A549 (cell line): ENCODE measurements around the gene EDARADD. TPM values are rescaled to one million over a fixed set of nuclear protein-coding genes. Genes with fewer than 3 reads are reported as not detected.

Source experiments
- ATAC-seq, 2 experiments: fragments of 200-7000 bp in 1 of 2; fragments of >200 bp in 1 of 2; cut with Nextera tagmentation in 1 of 2; cut with Tn5 transposase in 1 of 2; 3 replicates each; pipeline versions ENCODE4 v1.8.0 to v1.9.1; 2018 to 2020; ENCODE audit warnings: mild to moderate bottlenecking in 1 of 2, moderate library complexity in 1 of 2
- CTCF ChIA-PET: fragments of 300-600 bp; sonication (Branson Sonifier 250); formaldehyde crosslinking; extraction: SDS; loops from one replicate; lab custom pipeline; 2021; ENCODE audit warnings: antibody characterized with exemption, inconsistent platforms; lab: Yijun Ruan, JAX
- POLR2A ChIA-PET: fragments of 350-600 bp; formaldehyde crosslinking; extraction: SDS; loops from one replicate; lab custom pipeline; 2021; ENCODE audit warnings: antibody characterized with exemption, inconsistent platforms; lab: Yijun Ruan, JAX
- DNase-seq, 2 experiments: peaks; one replicate each; pipeline versions ENCODE4 v3.0.0 to v3.0.0-alpha.2; 2011 to 2016; ENCODE audit warnings: low read depth in 1 of 2, low spot score in 1 of 2
- FAIRE-seq: peaks from 2 replicates; lab custom pipeline; 2011; peaks lifted over from hg19 to GRCh38; lab: Jason Lieb, UNC
- H3K27ac ChIP-seq, 2 experiments: fragments of >200 bp; sonication (Bioruptor Twin); formaldehyde crosslinking; 3 replicates each; pipeline ENCODE4 v1.5.1; 2016 to 2017
- H3K4me1 ChIP-seq: fragments of >200 bp; sonication (Bioruptor Twin); formaldehyde crosslinking; 3 replicates; pipeline ENCODE4 v1.6.1; 2016
- H3K4me2 ChIP-seq: fragments of >200 bp; sonication (Bioruptor Twin); formaldehyde crosslinking; 3 replicates; pipeline ENCODE4 v1.6.1; 2016
- H3K4me3 ChIP-seq: fragments of >200 bp; sonication (Bioruptor Twin); formaldehyde crosslinking; 3 replicates; pipeline ENCODE4 v1.5.1; 2016
- H3K9me3 ChIP-seq: fragments of >200 bp; sonication (Bioruptor Twin); formaldehyde crosslinking; 3 replicates; pipeline ENCODE4 v1.6.1; 2016
- CBX8 ChIP-seq: fragments of 200-600 bp; sonication (generic); IDR thresholded peaks from 2 replicates; pipeline ENCODE4 v1.6.1; 2016
- EHMT2 ChIP-seq: fragments of 200-600 bp; sonication (generic); IDR thresholded peaks from 2 replicates; pipeline ENCODE4 v1.6.1; 2016; ENCODE audit warnings: antibody characterized with exemption, low read depth, mild to moderate bottlenecking, moderate library complexity
- EP300 ChIP-seq, 2 experiments: fragments of >200 bp; sonication (Bioruptor Twin); formaldehyde crosslinking; IDR thresholded peaks; 2 replicates in 1 of 2; 3 replicates in 1 of 2; pipeline ENCODE4 v1.6.1; 2016 to 2017
- FOXS1 ChIP-seq: fragments of 250-450 bp; sonication (Bioruptor Pico); IDR thresholded peaks from 2 replicates; pipeline ENCODE4 v1.5.0; 2020; ENCODE audit warnings: mild to moderate bottlenecking, moderate library complexity
- GATA3 ChIP-seq: IDR thresholded peaks from 2 replicates; pipeline ENCODE4 v1.6.1; 2012; ENCODE audit warnings: borderline replicate concordance
- JUN ChIP-seq, 2 experiments: fragments of >200 bp; sonication (Bioruptor Twin); formaldehyde crosslinking; IDR thresholded peaks; 2 replicates in 1 of 2; 3 replicates in 1 of 2; pipeline ENCODE4 v1.6.1; 2016 to 2017
- JUNB ChIP-seq: fragments of >200 bp; sonication (Bioruptor Twin); formaldehyde crosslinking; IDR thresholded peaks from 2 replicates; pipeline ENCODE4 v1.6.1; 2016
- MAZ ChIP-seq: fragments of 150-350 bp; IDR thresholded peaks from 2 replicates; pipeline ENCODE4 v1.6.1; 2014; ENCODE audit warnings: antibody characterized with exemption, low read depth, low read length, borderline replicate concordance
- NFE2L2 ChIP-seq: fragments of 150-350 bp; conservative IDR thresholded peaks from 2 replicates; pipeline ENCODE4 v1.6.1; 2014; ENCODE audit warnings: low read length
- NPAS2 ChIP-seq: fragments of 250-450 bp; sonication (Bioruptor Pico); IDR thresholded peaks from 2 replicates; pipeline ENCODE4 v1.8.0; 2022; ENCODE audit warnings: mild to moderate bottlenecking, moderate library complexity, borderline replicate concordance
- POLR2AphosphoS2 ChIP-seq: conservative IDR thresholded peaks from 2 replicates; pipeline ENCODE4 v1.6.1; 2012; ENCODE audit warnings: low read length, improper control_type of control experiment, inconsistent platforms
- RAD21 ChIP-seq, 2 experiments: fragments of >200 bp in 1 of 2; sonication (Bioruptor Twin) in 1 of 2; formaldehyde crosslinking in 1 of 2; IDR thresholded peaks in 1 of 2; conservative IDR thresholded peaks in 1 of 2; 2 replicates in 1 of 2; 3 replicates in 1 of 2; pipeline ENCODE4 v1.6.1; 2012 to 2018; ENCODE audit warnings: inconsistent platforms in 1 of 2
- RARB ChIP-seq: fragments of 250-450 bp; sonication (Bioruptor Pico); IDR thresholded peaks from 2 replicates; pipeline ENCODE4 v1.8.0; 2021; ENCODE audit warnings: mild to moderate bottlenecking, moderate library complexity
- RNF2 ChIP-seq: fragments of 200-600 bp; sonication (generic); IDR thresholded peaks from 2 replicates; pipeline ENCODE4 v1.6.1; 2016; ENCODE audit warnings: low read depth, mild to moderate bottlenecking, antibody characterized with exemption, moderate library complexity, borderline replicate concordance
- SMC3 ChIP-seq: fragments of >200 bp; sonication (Bioruptor Twin); formaldehyde crosslinking; IDR thresholded peaks from 3 replicates; pipeline ENCODE4 v1.6.1; 2018; ENCODE audit warnings: inconsistent platforms
- ZC3H11A ChIP-seq: fragments of 450-650 bp; IDR thresholded peaks from 2 replicates; pipeline ENCODE4 v1.6.1; 2014; ENCODE audit warnings: antibody characterized with exemption, mild to moderate bottlenecking
- ZFP36 ChIP-seq: fragments of 450-650 bp; IDR thresholded peaks from 2 replicates; pipeline ENCODE4 v1.6.1; 2014; ENCODE audit warnings: borderline replicate concordance; ENCODE audit not compliant: partially characterized antibody
- WGBS: methylation state at CpG from one replicate; pipeline ENCODE4 v1.1.6; 2017; ENCODE audit errors: missing lambda C conversion rate; 5-methylcytosine and 5-hydroxymethylcytosine counted together
- polyA plus RNA-seq, 4 experiments: library from polyadenylated mRNA; depleted of rRNA in 3 of 4; stranded (reverse); fragments of >200 nt; fragmentation: RNase III in 1 of 4; extraction: RNeasy Plus Mini Kit Qiagen cat#74134 plus additional on column Dnase treatment in 1 of 4; gene quantifications; 2 replicates in 3 of 4; 3 replicates in 1 of 4; pipeline ENCODE4 v1.2.3, GENCODE V29; 2011 to 2017
- TF ChIP-seq, protein P1 (sequence below): fragments of 250-450 bp; sonication (Bioruptor Pico); IDR thresholded peaks from 2 replicates; pipeline ENCODE4 v1.5.0; 2020; ENCODE audit warnings: low read depth, mild to moderate bottlenecking, moderate library complexity
- TF ChIP-seq, protein P2 (sequence below): fragments of >200 bp; sonication (Bioruptor Twin); formaldehyde crosslinking; IDR thresholded peaks from 2 replicates; pipeline ENCODE4 v1.6.1; 2016
- TF ChIP-seq, protein P3 (sequence below): fragments of 200-600 bp; sonication (generic); IDR thresholded peaks from 2 replicates; pipeline ENCODE4 v1.6.1; 2016; ENCODE audit warnings: antibody characterized with exemption, mild to moderate bottlenecking, moderate library complexity
- TF ChIP-seq, protein P4 (sequence below): fragments of >200 bp; sonication (Bioruptor Twin); formaldehyde crosslinking; IDR thresholded peaks from 3 replicates; pipeline ENCODE4 v1.5.1; 2016

Gene EDARADD
- polyA plus RNA-seq, 2 of the 4 experiments (the other 2 are of a cell fraction): 2.1 to 5.8 TPM

DNA sequence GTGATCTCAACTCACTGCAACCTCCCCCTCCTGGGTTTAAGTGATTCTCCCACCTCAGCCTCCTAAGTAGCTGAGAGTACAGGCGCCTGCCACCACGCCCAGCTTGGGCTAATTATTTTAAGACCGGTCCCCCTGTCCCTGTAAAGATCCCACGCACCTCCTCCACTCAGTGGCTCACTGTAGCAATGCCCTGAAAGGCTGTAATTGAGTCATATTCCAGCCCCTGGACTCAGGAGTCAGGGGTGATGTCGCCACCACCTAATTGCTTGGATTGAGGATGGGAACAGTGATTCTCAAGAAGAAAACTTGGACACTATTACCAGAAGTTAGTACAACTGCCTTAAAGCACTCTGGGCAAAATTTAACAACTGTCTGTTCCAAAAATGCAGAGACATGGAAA lies 3.1 kb upstream of the EDARADD start (continued):
- TF ChIP-seq FOXS1: no peak
- TF ChIP-seq NFE2L2: no peak
- TF ChIP-seq, protein P1, sequence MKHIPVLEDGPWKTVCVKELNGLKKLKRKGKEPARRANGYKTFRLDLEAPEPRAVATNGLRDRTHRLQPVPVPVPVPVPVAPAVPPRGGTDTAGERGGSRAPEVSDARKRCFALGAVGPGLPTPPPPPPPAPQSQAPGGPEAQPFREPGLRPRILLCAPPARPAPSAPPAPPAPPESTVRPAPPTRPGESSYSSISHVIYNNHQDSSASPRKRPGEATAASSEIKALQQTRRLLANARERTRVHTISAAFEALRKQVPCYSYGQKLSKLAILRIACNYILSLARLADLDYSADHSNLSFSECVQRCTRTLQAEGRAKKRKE (CRISPR knock-in tag): no peak
- no peak for TF ChIP-seq EP300 (IDR thresholded peaks at IDR 0.05)
- TF ChIP-seq GATA3: no peak
- no peak for TF ChIP-seq ZC3H11A
- no peak for TF ChIP-seq RAD21 (conservative IDR thresholded peaks at IDR 0.05 in 1 of 2, IDR thresholded peaks at IDR 0.05 in 1 of 2)

DNA sequence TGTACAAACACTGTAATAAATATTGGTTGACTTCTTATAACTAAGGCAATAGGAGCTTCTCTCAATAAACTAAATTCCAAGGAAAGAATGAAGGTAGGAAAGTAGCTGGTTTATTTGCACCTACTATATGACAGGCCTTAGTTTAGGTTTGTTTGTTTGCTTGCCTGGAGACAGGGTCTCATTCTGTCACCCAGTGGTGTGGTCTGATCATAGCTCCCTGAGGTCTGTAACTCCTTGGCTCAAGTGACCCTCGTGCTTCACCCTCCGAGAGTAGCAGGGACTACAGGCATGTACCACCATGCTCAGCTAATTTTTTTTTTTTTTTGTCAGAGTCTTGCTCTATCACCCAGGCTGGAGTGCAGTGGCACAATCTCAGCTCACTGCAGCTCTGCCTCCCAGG lies 1.9 kb upstream of the EDARADD start:
- POLR2A ChIA-PET: no interaction called here
- peaks cover 48% of the 10 kb centered on the region for H3K4me1 ChIP-seq
- TF ChIP-seq ZC3H11A (no peak), CBX8 (no peak), RARB (CRISPR knock-in tag) (no peak), ZFP36 (no peak), NPAS2 (CRISPR knock-in tag) (no peak), JUNB (no peak), RNF2 (no peak), POLR2AphosphoS2 (no peak), JUN (IDR thresholded peaks at IDR 0.05) (no peak), EHMT2 (no peak), MAZ (no peak), SMC3 (no peak)
- TF ChIP-seq, protein P2, sequence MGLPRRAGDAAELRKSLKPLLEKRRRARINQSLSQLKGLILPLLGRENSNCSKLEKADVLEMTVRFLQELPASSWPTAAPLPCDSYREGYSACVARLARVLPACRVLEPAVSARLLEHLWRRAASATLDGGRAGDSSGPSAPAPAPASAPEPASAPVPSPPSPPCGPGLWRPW: no peak
- TF ChIP-seq, protein P3, sequence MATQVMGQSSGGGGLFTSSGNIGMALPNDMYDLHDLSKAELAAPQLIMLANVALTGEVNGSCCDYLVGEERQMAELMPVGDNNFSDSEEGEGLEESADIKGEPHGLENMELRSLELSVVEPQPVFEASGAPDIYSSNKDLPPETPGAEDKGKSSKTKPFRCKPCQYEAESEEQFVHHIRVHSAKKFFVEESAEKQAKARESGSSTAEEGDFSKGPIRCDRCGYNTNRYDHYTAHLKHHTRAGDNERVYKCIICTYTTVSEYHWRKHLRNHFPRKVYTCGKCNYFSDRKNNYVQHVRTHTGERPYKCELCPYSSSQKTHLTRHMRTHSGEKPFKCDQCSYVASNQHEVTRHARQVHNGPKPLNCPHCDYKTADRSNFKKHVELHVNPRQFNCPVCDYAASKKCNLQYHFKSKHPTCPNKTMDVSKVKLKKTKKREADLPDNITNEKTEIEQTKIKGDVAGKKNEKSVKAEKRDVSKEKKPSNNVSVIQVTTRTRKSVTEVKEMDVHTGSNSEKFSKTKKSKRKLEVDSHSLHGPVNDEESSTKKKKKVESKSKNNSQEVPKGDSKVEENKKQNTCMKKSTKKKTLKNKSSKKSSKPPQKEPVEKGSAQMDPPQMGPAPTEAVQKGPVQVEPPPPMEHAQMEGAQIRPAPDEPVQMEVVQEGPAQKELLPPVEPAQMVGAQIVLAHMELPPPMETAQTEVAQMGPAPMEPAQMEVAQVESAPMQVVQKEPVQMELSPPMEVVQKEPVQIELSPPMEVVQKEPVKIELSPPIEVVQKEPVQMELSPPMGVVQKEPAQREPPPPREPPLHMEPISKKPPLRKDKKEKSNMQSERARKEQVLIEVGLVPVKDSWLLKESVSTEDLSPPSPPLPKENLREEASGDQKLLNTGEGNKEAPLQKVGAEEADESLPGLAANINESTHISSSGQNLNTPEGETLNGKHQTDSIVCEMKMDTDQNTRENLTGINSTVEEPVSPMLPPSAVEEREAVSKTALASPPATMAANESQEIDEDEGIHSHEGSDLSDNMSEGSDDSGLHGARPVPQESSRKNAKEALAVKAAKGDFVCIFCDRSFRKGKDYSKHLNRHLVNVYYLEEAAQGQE: no peak
- TF ChIP-seq, protein P4, sequence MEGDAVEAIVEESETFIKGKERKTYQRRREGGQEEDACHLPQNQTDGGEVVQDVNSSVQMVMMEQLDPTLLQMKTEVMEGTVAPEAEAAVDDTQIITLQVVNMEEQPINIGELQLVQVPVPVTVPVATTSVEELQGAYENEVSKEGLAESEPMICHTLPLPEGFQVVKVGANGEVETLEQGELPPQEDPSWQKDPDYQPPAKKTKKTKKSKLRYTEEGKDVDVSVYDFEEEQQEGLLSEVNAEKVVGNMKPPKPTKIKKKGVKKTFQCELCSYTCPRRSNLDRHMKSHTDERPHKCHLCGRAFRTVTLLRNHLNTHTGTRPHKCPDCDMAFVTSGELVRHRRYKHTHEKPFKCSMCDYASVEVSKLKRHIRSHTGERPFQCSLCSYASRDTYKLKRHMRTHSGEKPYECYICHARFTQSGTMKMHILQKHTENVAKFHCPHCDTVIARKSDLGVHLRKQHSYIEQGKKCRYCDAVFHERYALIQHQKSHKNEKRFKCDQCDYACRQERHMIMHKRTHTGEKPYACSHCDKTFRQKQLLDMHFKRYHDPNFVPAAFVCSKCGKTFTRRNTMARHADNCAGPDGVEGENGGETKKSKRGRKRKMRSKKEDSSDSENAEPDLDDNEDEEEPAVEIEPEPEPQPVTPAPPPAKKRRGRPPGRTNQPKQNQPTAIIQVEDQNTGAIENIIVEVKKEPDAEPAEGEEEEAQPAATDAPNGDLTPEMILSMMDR: no peak
- TF ChIP-seq, all 56 proteins: peak for 0
- no peak overlapping the region for H3K27ac ChIP-seq
- H3K4me3 ChIP-seq: no peak overlapping the region
- CTCF ChIA-PET: interaction anchor here (0.5 to 0.6 kb wide), 2 partner anchors 97 to 172 kb away, joined by 3 to 4 read pairs; no protein-coding TSS in a partner anchor
- WGBS: 74% methylated on average over 2 of the region's 2 CpGs
- no peak overlapping the region for H3K4me2 ChIP-seq
- no peak for ATAC-seq
- FAIRE-seq: no peak
- no peak for DNase-seq
- H3K9me3 ChIP-seq: no peaks in the 10 kb centered on the region
